Measurements from ENCODE around the gene GLRB.

The GLRB gene

GRCh38 chr4:157075401-157075800 is 549 bp upstream of the GLRB start:
- Histone ChIP-seq H3K4me1 (ENCODE audit: insufficient read depth, low read length) (peaks cover 14% of the 10 kb centered on the region; the same call in 1 of the 2 replicates), H3K4me3 (ENCODE audit: low read length) (peak overlapping the region; percentile 63), H3K27ac (ENCODE audit: low read depth, low read length) (no peak overlapping the region), H3K9me3 (ENCODE audit: insufficient read depth, low read depth, low read length) (no peaks in the 10 kb centered on the region), H3K9ac (ENCODE audit: low read depth, low read length) (no peak overlapping the region), H3K36me3 (ENCODE audit: insufficient read depth, low read length) (no peaks in the 10 kb centered on the region), H3K27me3 (ENCODE audit: insufficient read depth, low read length) (peaks cover 38% of the 10 kb centered on the region)
- 94% methylated on average over 2 of the region's 2 CpGs for WGBS

- no peaks in the 10 kb centered on the region for H3K36me3 ChIP-seq (ENCODE audit: insufficient read depth, low read length)
- peaks cover 14% of the 10 kb centered on the region; the same call in 1 of the 2 replicates for H3K4me1 ChIP-seq (ENCODE audit: insufficient read depth, low read length)
- no peak overlapping the region for H3K27ac ChIP-seq (ENCODE audit: low read depth, low read length)
- under 1% methylated on average over 8 of the region's 8 CpGs for WGBS
- H3K27me3 ChIP-seq (ENCODE audit: insufficient read depth, low read length), result peaks cover 38% of the 10 kb centered on the region
- H3K9ac ChIP-seq (ENCODE audit: low read depth, low read length), result peak overlapping the region; percentile 49; the same call in 1 of the 2 replicates
- H3K9me3 ChIP-seq (ENCODE audit: insufficient read depth, low read depth, low read length), result no peaks in the 10 kb centered on the region
- H3K4me3 ChIP-seq (ENCODE audit: low read length), result peak overlapping the region; percentile 63
Measured at GRCh38 chr4:157076578-157076947, 613 bp downstream of the GLRB start.

- Histone ChIP-seq H3K4me1 (ENCODE audit: insufficient read depth, low read length) (peaks cover 3% of the 10 kb centered on the region; the same call in 1 of the 2 replicates), H3K27ac (ENCODE audit: low read depth, low read length) (no peak overlapping the region), H3K9me3 (ENCODE audit: insufficient read depth, low read depth, low read length) (no peaks in the 10 kb centered on the region), H3K36me3 (ENCODE audit: insufficient read depth, low read length) (no peaks in the 10 kb centered on the region), H3K9ac (ENCODE audit: low read depth, low read length) (no peak overlapping the region), H3K4me3 (ENCODE audit: low read length) (no peak overlapping the region), H3K27me3 (ENCODE audit: insufficient read depth, low read length) (peaks cover 38% of the 10 kb centered on the region)
- WGBS, result 98% methylated on average over 2 of the region's 2 CpGs
Measured at GRCh38 chr4:157079441-157079840, 3.5 kb downstream of the GLRB start.

- Histone ChIP-seq H3K36me3 (ENCODE audit: insufficient read depth, low read length) (no peaks in the 10 kb centered on the region), H3K9me3 (ENCODE audit: insufficient read depth, low read depth, low read length) (no peaks in the 10 kb centered on the region), H3K27ac (ENCODE audit: low read depth, low read length) (no peak overlapping the region), H3K4me1 (ENCODE audit: insufficient read depth, low read length) (peaks cover 3% of the 10 kb centered on the region; the same call in 1 of the 2 replicates), H3K9ac (ENCODE audit: low read depth, low read length) (no peak overlapping the region), H3K4me3 (ENCODE audit: low read length) (no peak overlapping the region), H3K27me3 (ENCODE audit: insufficient read depth, low read length) (peaks cover 26% of the 10 kb centered on the region)
Measured at GRCh38 chr4:157080605-157081004, 4.7 kb downstream of the GLRB start.

GRCh38 chr4:157095716-157096115 is 19.8 kb downstream of the GLRB start:
- Histone ChIP-seq H3K4me3 (ENCODE audit: low read length) (no peak overlapping the region), H3K27me3 (ENCODE audit: insufficient read depth, low read length) (no peaks in the 10 kb centered on the region), H3K9ac (ENCODE audit: low read depth, low read length) (no peak overlapping the region), H3K27ac (ENCODE audit: low read depth, low read length) (no peak overlapping the region), H3K36me3 (ENCODE audit: insufficient read depth, low read length) (no peaks in the 10 kb centered on the region), H3K4me1 (ENCODE audit: insufficient read depth, low read length) (no peaks in the 10 kb centered on the region), H3K9me3 (ENCODE audit: insufficient read depth, low read depth, low read length) (no peaks in the 10 kb centered on the region)
- 91% methylated on average over 2 of the region's 2 CpGs for WGBS

- Histone ChIP-seq H3K4me1 (ENCODE audit: insufficient read depth, low read length) (no peaks in the 10 kb centered on the region), H3K36me3 (ENCODE audit: insufficient read depth, low read length) (no peaks in the 10 kb centered on the region), H3K9ac (ENCODE audit: low read depth, low read length) (no peak overlapping the region), H3K4me3 (ENCODE audit: low read length) (no peak overlapping the region), H3K27me3 (ENCODE audit: insufficient read depth, low read length) (no peaks in the 10 kb centered on the region), H3K27ac (ENCODE audit: low read depth, low read length) (no peak overlapping the region), H3K9me3 (ENCODE audit: insufficient read depth, low read depth, low read length) (no peaks in the 10 kb centered on the region)
- WGBS, result 96% methylated on average over 1 of the region's 1 CpG
Measured at GRCh38 chr4:157096439-157096838, 20.5 kb downstream of the GLRB start.

- Histone ChIP-seq H3K9ac (ENCODE audit: low read depth, low read length) (no peak overlapping the region), H3K4me3 (ENCODE audit: low read length) (no peak overlapping the region), H3K27me3 (ENCODE audit: insufficient read depth, low read length) (no peaks in the 10 kb centered on the region), H3K9me3 (ENCODE audit: insufficient read depth, low read depth, low read length) (no peaks in the 10 kb centered on the region), H3K36me3 (ENCODE audit: insufficient read depth, low read length) (no peaks in the 10 kb centered on the region), H3K4me1 (ENCODE audit: insufficient read depth, low read length) (no peaks in the 10 kb centered on the region), H3K27ac (ENCODE audit: low read depth, low read length) (no peak overlapping the region)
- 96% methylated on average over 3 of the region's 4 CpGs for WGBS
Measured at GRCh38 chr4:157099506-157099905, 23.6 kb downstream of the GLRB start.

GRCh38 chr4:157104541-157104940 is 28.6 kb downstream of the GLRB start:
- no peak overlapping the region for H3K27ac ChIP-seq (ENCODE audit: low read depth, low read length)
- no peaks in the 10 kb centered on the region for H3K9me3 ChIP-seq (ENCODE audit: insufficient read depth, low read depth, low read length)
- WGBS, result 100% methylated on average over 1 of the region's 1 CpG
- no peak overlapping the region for H3K4me3 ChIP-seq (ENCODE audit: low read length)
- H3K9ac ChIP-seq (ENCODE audit: low read depth, low read length), result no peak overlapping the region
- H3K36me3 ChIP-seq (ENCODE audit: insufficient read depth, low read length), result no peaks in the 10 kb centered on the region
- no peaks in the 10 kb centered on the region for H3K4me1 ChIP-seq (ENCODE audit: insufficient read depth, low read length)
- no peaks in the 10 kb centered on the region for H3K27me3 ChIP-seq (ENCODE audit: insufficient read depth, low read length)

GRCh38 chr4:157114671-157115070 is 38.7 kb downstream of the GLRB start:
- H3K4me1 ChIP-seq (ENCODE audit: insufficient read depth, low read length), result no peaks in the 10 kb centered on the region
- no peaks in the 10 kb centered on the region for H3K36me3 ChIP-seq (ENCODE audit: insufficient read depth, low read length)
- 95% methylated on average over 6 of the region's 6 CpGs for WGBS
- H3K9me3 ChIP-seq (ENCODE audit: insufficient read depth, low read depth, low read length), result no peaks in the 10 kb centered on the region
- no peaks in the 10 kb centered on the region for H3K27me3 ChIP-seq (ENCODE audit: insufficient read depth, low read length)
- H3K4me3 ChIP-seq (ENCODE audit: low read length), result no peak overlapping the region
- H3K9ac ChIP-seq (ENCODE audit: low read depth, low read length), result no peak overlapping the region
- H3K27ac ChIP-seq (ENCODE audit: low read depth, low read length), result no peak overlapping the region

GRCh38 chr4:157115613-157116335 is 39.8 kb downstream of the GLRB start:
- no peak overlapping the region for H3K4me3 ChIP-seq (ENCODE audit: low read length)
- WGBS, result 100% methylated on average over 3 of the region's 3 CpGs
- H3K27me3 ChIP-seq (ENCODE audit: insufficient read depth, low read length), result no peaks in the 10 kb centered on the region
- no peaks in the 10 kb centered on the region for H3K36me3 ChIP-seq (ENCODE audit: insufficient read depth, low read length)
- no peak overlapping the region for H3K9ac ChIP-seq (ENCODE audit: low read depth, low read length)
- H3K9me3 ChIP-seq (ENCODE audit: insufficient read depth, low read depth, low read length), result no peaks in the 10 kb centered on the region
- no peak overlapping the region for H3K27ac ChIP-seq (ENCODE audit: low read depth, low read length)
- H3K4me1 ChIP-seq (ENCODE audit: insufficient read depth, low read length), result no peaks in the 10 kb centered on the region

GRCh38 chr4:157121401-157121800 is 45.5 kb downstream of the GLRB start:
- Histone ChIP-seq H3K9ac (ENCODE audit: low read depth, low read length) (no peak overlapping the region), H3K27ac (ENCODE audit: low read depth, low read length) (no peak overlapping the region), H3K9me3 (ENCODE audit: insufficient read depth, low read depth, low read length) (no peaks in the 10 kb centered on the region), H3K4me3 (ENCODE audit: low read length) (no peak overlapping the region), H3K27me3 (ENCODE audit: insufficient read depth, low read length) (no peaks in the 10 kb centered on the region), H3K4me1 (ENCODE audit: insufficient read depth, low read length) (no peaks in the 10 kb centered on the region), H3K36me3 (ENCODE audit: insufficient read depth, low read length) (no peaks in the 10 kb centered on the region)
- 100% methylated on average over 2 of the region's 2 CpGs for WGBS

GRCh38 chr4:157127571-157127970 is 51.6 kb downstream of the GLRB start:
- Histone ChIP-seq H3K9ac (ENCODE audit: low read depth, low read length) (no peak overlapping the region), H3K36me3 (ENCODE audit: insufficient read depth, low read length) (no peaks in the 10 kb centered on the region), H3K4me1 (ENCODE audit: insufficient read depth, low read length) (no peaks in the 10 kb centered on the region; the same call in 1 of the 2 replicates), H3K27ac (ENCODE audit: low read depth, low read length) (no peak overlapping the region), H3K4me3 (ENCODE audit: low read length) (no peak overlapping the region), H3K27me3 (ENCODE audit: insufficient read depth, low read length) (no peaks in the 10 kb centered on the region), H3K9me3 (ENCODE audit: insufficient read depth, low read depth, low read length) (no peaks in the 10 kb centered on the region)
- 89% methylated on average over 2 of the region's 2 CpGs for WGBS

All from HUES64 (cell line).